Right lobe of liver (tissue), 6 donors: ENCODE data around the gene CRAT. TPM values are rescaled to one million over a fixed set of nuclear protein-coding genes. Genes with fewer than 3 reads are reported as not detected.

Source experiments
- ATAC-seq, 4 donors: fragments of 200-7000 bp; cut with Tn5 transposase; one replicate each; pipeline ENCODE4 v1.9.1; 2020; ENCODE audit warnings: mild to moderate bottlenecking in 4 of 4, moderate library complexity in 4 of 4
- DNase-seq, 3 donors: peaks; one replicate each; pipeline ENCODE4 v3.0.0-alpha.2; 2020
- H3K27ac ChIP-seq, 3 donors: fragments of 200-600 bp; one replicate each; pipeline ENCODE4 v1.8.0; 2022
- H3K27me3 ChIP-seq, 2 donors: fragments of 200-600 bp; one replicate each; pipeline ENCODE4 v1.8.0; 2022
- H3K36me3 ChIP-seq, 4 donors: fragments of 200-600 bp; sonication (generic) in 1 of 4; one replicate each; pipeline versions ENCODE4 v1.5.1 to v1.8.0; 2017 to 2022; ENCODE audit warnings: control low read depth in 1 of 4
- H3K4me1 ChIP-seq, 4 donors: fragments of 200-600 bp; sonication (generic) in 1 of 4; one replicate each; pipeline versions ENCODE4 v1.5.1 to v1.8.0; 2017 to 2022; ENCODE audit warnings: control low read depth in 1 of 4
- H3K4me3 ChIP-seq, 3 donors: fragments of 200-600 bp; one replicate each; pipeline ENCODE4 v1.8.0; 2022
- H3K9me3 ChIP-seq, 4 donors: fragments of 200-600 bp; sonication (generic) in 1 of 4; one replicate each; pipeline versions ENCODE4 v1.5.1 to v1.8.0; 2017 to 2022; ENCODE audit warnings: control low read depth in 1 of 4
- POLR2A ChIP-seq: fragments of 450-650 bp; IDR thresholded peaks from one replicate; pipeline ENCODE4 v1.6.1; 2017; ENCODE audit warnings: antibody characterized with exemption, mild to moderate bottlenecking
- WGBS: methylation state at CpG from one replicate; pipeline ENCODE4 v1.1.6; 2018; ENCODE audit warnings: low coverage, low lambda C conversion rate; ENCODE audit not compliant: insufficient coverage; ENCODE audit errors: missing lambda C conversion rate; 5-methylcytosine and 5-hydroxymethylcytosine counted together
- intact Hi-C, 2 donors: fragments of 100-400 bp; cut with DNase I; formaldehyde crosslinking; loops; one replicate each; pipeline versions ENCODE4 v1.11.2 to v1.14.1; 2022
- total RNA-seq, 6 experiments: library from RNA; depleted of rRNA in 2 of 6; stranded (reverse); fragments of >200 nt in 2 of 6; fragmentation: NEBNext Ultra II Directional in 3 of 6; extraction: Animal tissue kit (Norgen Biotek cat#: 25700) in 3 of 6; gene quantifications; one replicate each; pipeline versions ENCODE4 v1.1.0 to v1.2.4, GENCODE V29; 2016 to 2023
- TF ChIP-seq, protein P1 (sequence below), 4 donors: fragments of 200-600 bp in 3 of 4; fragments of 450-650 bp in 1 of 4; IDR thresholded peaks; one replicate each; pipeline versions ENCODE4 v1.5.1 to v1.8.0; 2016 to 2022; ENCODE audit warnings: antibody characterized with exemption in 4 of 4, mild to moderate bottlenecking in 2 of 4
- donor health status: DM: no; HTN: yes; CAD: no.
- donor health status: DM: no; HTN: no; CAD: no.
- donor health status: DM: no; HTN: no; CAD: no.
- donor health status: DM: no; HTN: yes; CAD: no.
- donor health status: DM: no; HTN: yes; CAD: no.

The CRAT gene
- total RNA-seq, 6 experiments from 2014 or later = 86.1 to 146 (median 104) TPM

DNA sequence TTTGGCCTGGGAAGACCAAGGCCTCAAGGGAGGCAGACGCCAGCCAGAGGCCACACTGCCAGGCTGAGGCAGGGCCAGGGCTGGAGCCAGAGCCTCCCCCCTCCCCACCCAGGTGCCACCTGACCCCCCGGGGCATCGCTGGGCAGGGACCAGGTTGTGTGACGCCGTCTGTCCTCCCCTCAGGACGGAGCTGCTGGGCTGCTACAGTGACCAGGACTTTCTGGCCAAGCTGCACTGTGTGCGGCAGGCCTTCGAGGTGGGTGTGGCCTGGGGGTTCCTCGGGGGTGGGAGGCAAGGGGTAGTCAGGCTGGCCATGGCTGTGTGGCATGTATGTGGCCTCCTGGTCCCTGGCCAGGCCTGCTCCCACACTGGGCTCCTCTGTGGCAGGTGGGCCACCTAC is 47.5 kb downstream of the CRAT start:
- H3K36me3 ChIP-seq = peaks cover 0 to 22% (median 0%) of the 10 kb centered on the region in 4 donors
- H3K9me3 ChIP-seq = no peaks in the 10 kb centered on the region
- peak overlapping the region in 2 of 3 donors; percentile 40 to 50 for H3K27ac ChIP-seq
- peaks cover 0 to 22% (median 10%) of the 10 kb centered on the region in 4 donors for H3K4me1 ChIP-seq
- DNase-seq = peak in 1 of 3 donors; percentile 47
- no peak overlapping the region for H3K4me3 ChIP-seq
- TF ChIP-seq, protein P1, sequence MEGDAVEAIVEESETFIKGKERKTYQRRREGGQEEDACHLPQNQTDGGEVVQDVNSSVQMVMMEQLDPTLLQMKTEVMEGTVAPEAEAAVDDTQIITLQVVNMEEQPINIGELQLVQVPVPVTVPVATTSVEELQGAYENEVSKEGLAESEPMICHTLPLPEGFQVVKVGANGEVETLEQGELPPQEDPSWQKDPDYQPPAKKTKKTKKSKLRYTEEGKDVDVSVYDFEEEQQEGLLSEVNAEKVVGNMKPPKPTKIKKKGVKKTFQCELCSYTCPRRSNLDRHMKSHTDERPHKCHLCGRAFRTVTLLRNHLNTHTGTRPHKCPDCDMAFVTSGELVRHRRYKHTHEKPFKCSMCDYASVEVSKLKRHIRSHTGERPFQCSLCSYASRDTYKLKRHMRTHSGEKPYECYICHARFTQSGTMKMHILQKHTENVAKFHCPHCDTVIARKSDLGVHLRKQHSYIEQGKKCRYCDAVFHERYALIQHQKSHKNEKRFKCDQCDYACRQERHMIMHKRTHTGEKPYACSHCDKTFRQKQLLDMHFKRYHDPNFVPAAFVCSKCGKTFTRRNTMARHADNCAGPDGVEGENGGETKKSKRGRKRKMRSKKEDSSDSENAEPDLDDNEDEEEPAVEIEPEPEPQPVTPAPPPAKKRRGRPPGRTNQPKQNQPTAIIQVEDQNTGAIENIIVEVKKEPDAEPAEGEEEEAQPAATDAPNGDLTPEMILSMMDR (IDR thresholded peaks at IDR 0.05) = no peak
- TF ChIP-seq POLR2A = no peak
- ATAC-seq = no peak
- H3K27me3 ChIP-seq = no peaks in the 10 kb centered on the region
- no CpG with 5 or more reads among the region's 9 CpGs for WGBS
- intact Hi-C loops = no loop called here

DNA sequence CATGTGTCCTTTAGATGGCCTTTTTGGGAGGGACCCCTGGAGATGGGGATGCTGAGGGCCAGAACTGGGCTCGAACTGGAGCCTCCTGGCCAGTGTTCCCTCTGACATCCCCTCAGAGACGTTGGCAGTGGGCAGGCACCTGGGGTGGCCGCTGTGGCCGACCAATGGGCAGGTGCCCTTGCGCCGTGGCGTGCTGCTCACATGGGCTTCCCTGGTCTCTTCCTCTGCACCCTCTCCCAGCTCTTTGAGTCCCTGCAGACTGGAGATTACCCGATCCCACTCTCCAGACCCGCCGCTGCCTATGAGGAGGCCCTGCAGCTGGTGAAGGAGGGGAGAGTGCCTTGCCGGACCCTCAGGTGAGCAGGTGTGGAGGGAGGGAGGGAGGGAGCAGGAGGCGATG is 49.6 kb downstream of the CRAT start:
- ATAC-seq = no peak
- H3K4me3 ChIP-seq = no peak overlapping the region
- WGBS = 100% methylated on average over 1 of the region's 12 CpGs
- no peak for DNase-seq
- intact Hi-C loops = no loop called here
- peaks cover 0 to 28% (median 0%) of the 10 kb centered on the region in 4 donors for H3K36me3 ChIP-seq
- H3K27ac ChIP-seq = no peak overlapping the region
- no peak for TF ChIP-seq POLR2A
- TF ChIP-seq, protein P1 (IDR thresholded peaks at IDR 0.05) = no peak
- H3K4me1 ChIP-seq = peaks cover 0 to 22% (median 8%) of the 10 kb centered on the region in 4 donors
- no peaks in the 10 kb centered on the region for H3K27me3 ChIP-seq
- no peaks in the 10 kb centered on the region for H3K9me3 ChIP-seq

DNA sequence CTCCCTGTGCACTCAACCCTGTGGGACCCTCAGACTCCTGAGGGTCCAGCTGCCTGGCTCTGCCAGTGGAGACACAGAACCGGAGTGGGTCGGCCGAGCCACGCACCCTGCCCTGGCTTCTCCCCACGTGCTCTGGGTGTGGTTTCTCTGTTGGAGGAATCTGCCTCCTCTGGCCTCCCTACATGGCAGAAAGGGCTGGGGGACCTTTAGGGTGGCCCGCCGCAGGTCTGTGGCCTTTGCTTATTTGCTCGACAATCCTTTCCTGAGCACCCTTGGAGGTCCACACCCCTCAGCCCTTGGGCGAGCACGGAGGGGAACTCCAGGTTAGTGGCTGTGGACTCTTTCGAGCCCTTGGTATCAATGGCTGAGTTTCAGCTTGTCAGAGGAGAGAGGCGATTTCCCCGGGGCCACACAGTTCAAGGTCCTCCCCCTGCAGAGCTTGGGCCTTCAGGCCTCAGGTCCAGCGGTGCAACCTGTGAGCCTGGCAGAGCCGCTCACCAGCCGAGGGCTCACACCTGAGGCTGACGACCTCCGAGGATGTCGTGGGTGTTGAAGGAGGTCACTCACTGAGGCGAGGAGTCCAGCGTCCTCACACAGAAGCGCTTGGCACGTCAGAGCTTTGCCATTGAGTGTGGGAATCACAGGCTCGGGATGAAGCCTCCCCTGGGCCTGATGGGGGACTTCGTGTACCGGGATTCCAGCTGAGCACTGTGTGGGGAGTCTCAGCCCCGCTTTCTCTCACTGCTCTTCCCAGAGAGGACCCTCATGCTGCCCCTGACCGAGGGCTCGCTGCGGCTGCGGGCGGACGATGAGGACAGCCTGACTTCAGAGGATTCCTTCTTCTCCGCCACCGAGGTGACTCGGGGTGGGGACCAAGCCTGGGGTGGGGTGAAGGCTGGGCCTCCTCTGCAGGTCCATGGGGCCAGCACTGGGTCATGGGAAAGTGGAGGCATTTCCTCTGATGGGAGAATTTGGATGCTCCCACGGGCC is 50.5 kb downstream of the CRAT start:
- H3K9me3 ChIP-seq = no peaks in the 10 kb centered on the region
- no CpG with 5 or more reads among the region's 37 CpGs for WGBS
- TF ChIP-seq, protein P1 (IDR thresholded peaks at IDR 0.05) = no peak
- no peak for TF ChIP-seq POLR2A
- intact Hi-C loops = no loop called here
- peaks cover 0 to 17% (median 6%) of the 10 kb centered on the region in 4 donors for H3K4me1 ChIP-seq
- H3K27me3 ChIP-seq = no peaks in the 10 kb centered on the region
- no peak overlapping the region for H3K4me3 ChIP-seq
- ATAC-seq = no peak
- no peak overlapping the region for H3K27ac ChIP-seq
- DNase-seq = peak in 1 of 3 donors; percentile 44
- peaks cover 0 to 26% (median 0%) of the 10 kb centered on the region in 4 donors for H3K36me3 ChIP-seq

DNA sequence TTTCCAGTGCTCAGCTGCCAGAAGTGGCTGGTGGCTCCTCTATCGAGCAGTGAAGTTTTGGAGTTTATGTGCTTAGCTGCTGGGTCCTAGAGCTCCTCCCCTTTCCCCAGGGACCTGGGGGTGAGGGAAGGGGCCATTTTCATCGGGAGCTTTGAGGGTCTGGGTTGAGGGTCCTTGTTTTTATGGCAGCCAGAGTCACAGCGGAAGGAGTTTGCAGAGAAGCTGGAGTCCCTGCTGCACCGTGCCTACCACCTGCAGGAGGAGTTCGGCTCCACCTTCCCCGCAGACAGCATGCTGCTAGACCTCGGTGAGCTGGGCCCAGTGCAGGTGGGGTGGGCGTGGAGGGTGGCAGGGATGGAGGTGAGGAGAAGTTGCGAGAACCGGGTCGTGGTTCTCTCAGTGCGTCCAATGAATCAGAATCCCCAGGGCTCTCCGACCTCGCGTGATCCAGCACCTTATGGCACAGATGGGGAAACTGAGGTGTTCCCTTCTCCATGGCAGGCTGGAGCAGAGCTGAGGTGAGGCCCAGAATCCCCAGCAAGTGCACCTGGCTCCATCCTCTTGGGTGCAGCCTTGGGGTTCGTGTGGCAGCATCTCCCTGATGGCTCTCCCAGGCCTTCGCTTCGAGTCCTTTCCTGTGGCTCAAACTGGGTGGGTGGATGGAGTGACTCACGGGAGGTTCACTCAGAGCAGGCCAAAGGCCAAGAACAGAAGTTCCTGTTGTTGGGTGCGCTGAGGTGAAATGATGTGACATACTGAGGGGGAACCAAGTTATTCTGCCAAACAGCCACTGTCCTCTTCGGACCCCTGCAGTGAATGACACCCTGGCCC is 51.4 kb downstream of the CRAT start:
- intact Hi-C loops = no loop called here
- Histone ChIP-seq H3K27ac (no peak overlapping the region), H3K36me3 (peaks cover 0 to 25% (median 0%) of the 10 kb centered on the region in 4 donors), H3K27me3 (no peaks in the 10 kb centered on the region), H3K9me3 (no peaks in the 10 kb centered on the region), H3K4me1 (peaks cover 0 to 12% (median 3%) of the 10 kb centered on the region in 4 donors), H3K4me3 (no peak overlapping the region)
- TF ChIP-seq, protein P1 (IDR thresholded peaks at IDR 0.05) = no peak
- TF ChIP-seq POLR2A = no peak
- DNase-seq (no peak), ATAC-seq (peak in 2 of 4 donors; percentile 31 to 60)
- 96% methylated on average over 10 of the region's 21 CpGs for WGBS
